Subcutaneous adipose tissue (tissue), 4 donors: ENCODE results near the gene ZNF33A. TPM values are rescaled to one million over a fixed set of nuclear protein-coding genes. Genes with fewer than 3 reads are reported as not detected.

Source experiments
- small RNA-seq: library from RNA; depleted of rRNA; stranded (forward); fragments of <200 nt; gene quantifications from one replicate; pipeline ENCODE3, GENCODE V24; 2016
- total RNA-seq, 4 donors: library from RNA; depleted of rRNA; stranded (reverse); fragments of >200 nt; gene quantifications; one replicate each; pipeline ENCODE4 v1.1.0, GENCODE V29; 2016
- TF ChIP-seq, protein P1 (sequence below): fragments of 450-650 bp; IDR thresholded peaks from one replicate; pipeline ENCODE4 v1.5.1; 2016; ENCODE audit warnings: low read depth, mild to moderate bottlenecking, control low read depth, antibody characterized with exemption, moderate library complexity

ZNF33A gene
- total RNA-seq, 4 donors from 2014 or later: 25.1 to 42.7 (median 29.6) TPM

DNA sequence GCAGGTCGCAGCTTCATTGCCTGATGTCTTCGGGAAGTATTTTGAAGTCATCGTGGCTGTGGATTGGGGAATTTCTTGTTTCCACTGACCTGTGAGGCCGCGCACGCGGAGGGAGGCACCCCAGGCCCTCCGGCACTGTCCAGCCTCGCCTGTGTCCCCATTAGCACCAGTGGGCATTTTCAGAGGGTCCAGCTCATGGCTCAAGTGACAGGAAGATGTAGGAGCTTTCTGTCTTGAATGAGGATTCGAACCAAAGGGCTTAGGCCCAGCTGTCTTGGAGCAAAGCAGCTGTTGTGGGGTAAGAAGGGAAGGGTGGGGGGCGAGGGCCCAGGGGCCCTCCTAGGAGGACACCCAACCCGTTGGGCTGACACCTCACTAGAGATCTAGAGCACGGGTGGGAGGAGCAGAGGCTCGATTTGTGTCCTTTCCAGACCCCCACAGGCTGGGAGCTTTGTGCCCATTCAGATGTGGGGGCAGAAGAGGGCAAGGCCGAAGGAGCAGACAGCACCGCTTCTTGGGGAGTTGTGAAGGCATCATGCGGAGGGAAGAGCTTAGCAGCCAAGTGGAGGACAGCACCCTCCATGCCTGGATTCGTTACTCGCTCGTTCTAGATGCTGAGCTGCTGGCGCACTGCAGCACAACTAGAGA lies 84.6 kb downstream of the ZNF33A start:
- TF ChIP-seq, protein P1, sequence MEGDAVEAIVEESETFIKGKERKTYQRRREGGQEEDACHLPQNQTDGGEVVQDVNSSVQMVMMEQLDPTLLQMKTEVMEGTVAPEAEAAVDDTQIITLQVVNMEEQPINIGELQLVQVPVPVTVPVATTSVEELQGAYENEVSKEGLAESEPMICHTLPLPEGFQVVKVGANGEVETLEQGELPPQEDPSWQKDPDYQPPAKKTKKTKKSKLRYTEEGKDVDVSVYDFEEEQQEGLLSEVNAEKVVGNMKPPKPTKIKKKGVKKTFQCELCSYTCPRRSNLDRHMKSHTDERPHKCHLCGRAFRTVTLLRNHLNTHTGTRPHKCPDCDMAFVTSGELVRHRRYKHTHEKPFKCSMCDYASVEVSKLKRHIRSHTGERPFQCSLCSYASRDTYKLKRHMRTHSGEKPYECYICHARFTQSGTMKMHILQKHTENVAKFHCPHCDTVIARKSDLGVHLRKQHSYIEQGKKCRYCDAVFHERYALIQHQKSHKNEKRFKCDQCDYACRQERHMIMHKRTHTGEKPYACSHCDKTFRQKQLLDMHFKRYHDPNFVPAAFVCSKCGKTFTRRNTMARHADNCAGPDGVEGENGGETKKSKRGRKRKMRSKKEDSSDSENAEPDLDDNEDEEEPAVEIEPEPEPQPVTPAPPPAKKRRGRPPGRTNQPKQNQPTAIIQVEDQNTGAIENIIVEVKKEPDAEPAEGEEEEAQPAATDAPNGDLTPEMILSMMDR: no peak

DNA sequence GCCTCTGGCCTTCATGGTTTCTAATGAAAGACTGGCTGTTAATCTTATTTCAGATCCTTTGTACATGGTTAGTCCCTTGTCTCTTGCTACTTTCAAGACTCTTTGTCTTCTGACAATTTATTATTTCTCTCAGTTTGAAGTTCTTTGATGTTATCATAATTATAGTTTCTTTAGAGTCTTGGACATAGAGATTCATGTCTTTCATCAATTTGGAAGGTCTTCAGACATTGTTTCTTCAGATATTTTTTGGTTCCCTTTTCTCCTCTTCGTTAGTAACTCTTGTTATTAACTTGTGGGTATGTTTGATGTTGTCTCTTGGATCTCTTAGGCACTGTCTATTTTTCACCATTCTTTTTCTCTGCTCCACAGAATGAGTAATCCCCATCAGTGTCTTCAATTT lies 92.4 kb downstream of the ZNF33A start:
- TF ChIP-seq, protein P1: no peak

GRCh38 chr10:38103756-38104155 lies 93.3 kb downstream of the ZNF33A start:
- TF ChIP-seq, protein P1: no peak

DNA sequence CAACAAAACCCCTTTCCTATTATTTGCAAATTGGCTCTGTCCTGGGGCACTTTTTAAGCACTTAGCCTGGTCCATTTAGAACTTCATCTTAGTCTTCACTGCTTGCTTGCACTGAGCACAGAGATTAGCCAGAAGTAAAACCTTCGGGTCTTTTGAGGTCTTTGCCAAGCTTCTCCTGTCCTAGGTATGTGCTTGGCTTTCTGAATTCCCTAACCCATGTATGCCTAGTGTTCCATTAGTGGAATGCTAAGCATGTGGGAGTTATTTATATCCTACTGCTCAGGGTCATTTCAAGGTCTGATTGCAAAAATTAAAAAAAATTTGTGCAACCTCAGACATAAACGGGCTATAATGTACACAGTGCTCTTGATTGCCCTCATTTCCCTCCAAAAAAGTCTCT lies 101.7 kb downstream of the ZNF33A start:
- TF ChIP-seq, protein P1: no peak

Small RNAs within 50 kb of the gene (small RNA-seq; reads per million reads assigned to genes)
- gene AL161931.1: not detected
- gene FXYD6P2: not detected
- gene RF00019: 0.49 reads per million
- gene RNU6-795P: 0.97 reads per million

Other genes starting within 250 kb of the ZNF33A start
- 10 to 100 TPM; 12.6 to 15.8 (median 13.5) TPM for gene ZNF248, start 153.1 kb upstream of the ZNF33A start, total RNA-seq
- gene ZNF25, start 34.0 kb upstream of the ZNF33A start, total RNA-seq: 10 to 100 TPM; 21.2 to 24.3 (median 22.8) TPM
- gene ZNF37A, start 83.7 kb downstream of the ZNF33A start, total RNA-seq: 10 to 100 TPM; 12.6 to 16.8 (median 14.7) TPM